NCI-H2171 (cell line): ENCODE data around the gene CWC27.

Experiments
- DNase-seq: peaks from one replicate; lab custom pipeline; 2025; lab: John Stamatoyannopoulos, UW

Gene CWC27

GRCh38 chr5:64980176-64980575 lies 211.4 kb downstream of the CWC27 start:
- DNase-seq, result no peak

- DNase-seq, result no peak
Observed at GRCh38 chr5:64987768-64988167, 219.0 kb downstream of the CWC27 start.

- DNase-seq, result no peak
Observed at GRCh38 chr5:65009207-65009606, 240.5 kb downstream of the CWC27 start.

GRCh38 chr5:65010841-65011240 lies 242.1 kb downstream of the CWC27 start:
- DNase-seq, result no peak

GRCh38 chr5:65012301-65012892 lies 243.7 kb downstream of the CWC27 start:
- DNase-seq, result no peak

GRCh38 chr5:65013166-65013565 lies 244.4 kb downstream of the CWC27 start:
- no peak for DNase-seq

GRCh38 chr5:65014769-65015168 lies 246.0 kb downstream of the CWC27 start:
- no peak for DNase-seq

- DNase-seq, result no peak
Observed at GRCh38 chr5:65015767-65016166, 247.0 kb downstream of the CWC27 start.

- no peak for DNase-seq
Observed at GRCh38 chr5:65017636-65018035, 248.9 kb downstream of the CWC27 start.

GRCh38 chr5:65018763-65019162 lies 250.0 kb downstream of the CWC27 start:
- no peak for DNase-seq

GRCh38 chr5:65020492-65020891 lies 251.8 kb downstream of the CWC27 start:
- DNase-seq, result no peak

- DNase-seq, result no peak
Observed at GRCh38 chr5:65021527-65022226, 252.9 kb downstream of the CWC27 start.

GRCh38 chr5:65022932-65023331 lies 254.2 kb downstream of the CWC27 start:
- no peak for DNase-seq

- DNase-seq, result no peak
Observed at GRCh38 chr5:65024681-65025080, 256.0 kb downstream of the CWC27 start.

GRCh38 chr5:65026816-65027548 lies 258.3 kb downstream of the CWC27 start:
- no peak for DNase-seq

- DNase-seq, result no peak
Observed at GRCh38 chr5:65029178-65029577, 260.4 kb downstream of the CWC27 start.

GRCh38 chr5:65030056-65030455 lies 261.3 kb downstream of the CWC27 start:
- DNase-seq, result no peak

GRCh38 chr5:65032250-65032649 lies 263.5 kb downstream of the CWC27 start:
- DNase-seq, result no peak

GRCh38 chr5:65034029-65034812 lies 265.5 kb downstream of the CWC27 start:
- no peak for DNase-seq

GRCh38 chr5:65034813-65035209 lies 266.1 kb downstream of the CWC27 start:
- DNase-seq, result no peak

GRCh38 chr5:65035211-65036206 lies 266.8 kb downstream of the CWC27 start:
- DNase-seq, result peak; percentile 48
